Activated CD4-positive, CD25-positive, alpha-beta regulatory T cell treated with anti-CD3 and anti-CD28 coated beads, Interleukin-2, amount 50 U/mL, for 24 hours (primary cell): Measurements from ENCODE around the gene ZNF57.
"Not testable (repeated sequence)": the region's sequence is repeated elsewhere in the genome, so short reads cannot be mapped to it uniquely, and the experiment has no call there.

Experiments
- ATAC-seq, 2 donors: fragments of 150-1000 bp; cut with Tn5 transposase; one replicate each; pipeline ENCODE4 v1.10.0; 2021; ENCODE audit warnings: mild to moderate bottlenecking in 1 of 2, moderate library complexity in 1 of 2

ZNF57 gene

DNA sequence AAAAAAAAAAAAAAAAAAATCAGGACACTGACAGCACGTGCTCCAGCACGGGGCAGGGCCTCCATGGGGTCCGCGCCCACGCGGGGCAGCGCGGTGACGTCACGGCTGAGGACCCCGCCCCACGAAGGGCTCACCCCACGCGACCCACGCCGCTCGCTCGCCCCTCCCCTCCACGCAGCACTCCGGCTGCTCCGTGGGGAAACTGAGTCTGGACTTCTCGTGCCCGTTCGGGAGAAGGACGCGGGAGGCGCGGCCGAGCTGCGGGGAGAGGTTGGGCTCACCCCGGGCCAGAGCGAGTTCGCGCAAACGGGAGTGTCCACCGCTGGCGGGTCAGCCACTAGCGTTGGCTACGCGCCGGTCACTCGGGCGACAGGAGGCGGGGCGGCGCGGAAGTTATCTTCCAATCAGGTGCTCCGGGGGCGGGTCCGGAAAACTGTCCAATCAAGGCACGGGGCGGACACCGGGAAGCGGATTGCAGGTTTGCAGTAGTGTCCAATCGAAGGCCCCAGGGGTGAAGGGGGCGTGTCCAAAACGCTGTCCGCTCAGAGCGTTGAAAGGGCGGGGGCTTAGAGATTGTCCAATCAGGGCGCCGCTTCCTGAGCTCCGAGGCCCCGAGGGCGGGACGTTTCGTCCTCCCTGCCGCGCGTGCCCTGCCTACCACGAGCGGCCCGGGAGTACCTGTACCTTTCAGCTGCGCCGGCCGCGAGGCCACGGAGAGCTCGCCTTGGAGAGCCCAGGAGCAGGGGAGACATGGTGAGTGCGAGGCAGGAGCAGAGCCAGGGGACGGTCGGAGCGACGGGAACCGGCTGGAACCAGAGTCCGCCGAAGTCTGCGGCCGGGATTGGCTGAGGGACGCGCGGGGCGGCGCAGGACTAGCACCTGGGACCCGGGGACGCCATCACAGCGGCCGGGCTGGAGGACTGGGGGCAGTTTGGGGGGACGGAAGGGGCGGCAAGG lies at the start of gene ZNF57:
TSS of gene ZNF57 (plus strand) at position 633 of the 957 bp plus-strand sequence. CDS start at position 751, 118 bp downstream.
- peak; percentile 98 to 99 for ATAC-seq

DNA sequence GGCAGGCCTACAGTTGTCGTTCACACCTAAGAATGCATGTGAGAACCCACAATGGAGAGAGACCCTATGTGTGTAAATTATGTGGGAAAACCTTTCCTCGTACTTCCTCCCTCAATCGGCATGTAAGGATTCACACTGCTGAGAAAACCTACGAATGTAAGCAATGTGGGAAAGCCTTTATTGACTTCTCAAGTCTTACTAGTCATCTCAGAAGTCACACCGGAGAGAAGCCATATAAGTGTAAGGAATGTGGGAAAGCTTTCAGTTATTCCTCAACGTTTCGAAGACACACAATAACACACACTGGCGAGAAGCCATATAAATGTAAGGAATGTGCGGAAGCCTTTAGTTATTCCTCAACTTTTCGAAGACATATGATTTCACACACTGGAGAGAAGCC lies 48.1 kb upstream of the ZNF57 start:
- ATAC-seq: no peak

DNA sequence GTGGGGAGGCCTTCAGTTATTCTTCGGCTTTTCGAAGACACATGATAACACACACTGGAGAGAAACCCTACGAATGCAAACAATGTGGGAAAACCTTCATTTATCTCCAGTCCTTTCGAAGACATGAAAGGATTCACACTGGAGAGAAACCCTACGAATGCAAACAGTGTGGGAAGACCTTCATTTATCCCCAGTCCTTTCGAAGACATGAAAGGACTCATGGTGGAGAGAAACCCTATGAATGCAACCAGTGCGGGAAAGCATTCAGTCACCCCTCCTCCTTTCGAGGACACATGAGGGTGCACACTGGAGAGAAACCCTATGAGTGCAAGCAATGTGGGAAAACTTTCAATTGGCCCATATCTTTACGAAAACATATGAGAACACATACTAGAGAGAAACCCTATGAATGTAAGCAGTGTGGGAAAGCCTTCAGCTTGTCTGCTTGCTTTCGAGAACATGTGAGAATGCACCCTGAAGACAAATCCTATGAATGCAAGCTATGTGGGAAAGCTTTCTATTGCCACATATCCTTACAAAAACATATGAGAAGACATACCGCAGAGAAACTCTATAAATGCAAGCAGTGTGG lies 47.6 kb upstream of the ZNF57 start:
- ATAC-seq: no peak

DNA sequence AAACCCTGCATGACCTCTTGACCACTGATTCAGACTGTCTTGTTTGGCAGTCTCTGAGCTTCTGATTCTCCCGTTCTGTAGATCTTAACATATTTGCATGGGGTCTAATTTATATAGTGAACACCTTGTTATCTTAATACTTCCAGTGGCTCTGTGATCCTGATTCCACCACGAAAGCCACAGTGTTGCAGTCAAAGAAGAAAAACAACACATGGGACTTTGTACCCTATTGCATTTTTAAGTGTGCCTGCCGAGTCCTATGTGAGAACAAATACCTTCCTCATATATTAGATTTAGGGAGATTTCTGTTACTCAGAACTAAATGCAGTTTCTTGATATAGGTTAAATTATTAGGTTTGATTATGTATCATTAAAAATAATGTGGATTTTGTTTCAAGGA lies 45.9 kb upstream of the ZNF57 start:
- no peak for ATAC-seq

DNA sequence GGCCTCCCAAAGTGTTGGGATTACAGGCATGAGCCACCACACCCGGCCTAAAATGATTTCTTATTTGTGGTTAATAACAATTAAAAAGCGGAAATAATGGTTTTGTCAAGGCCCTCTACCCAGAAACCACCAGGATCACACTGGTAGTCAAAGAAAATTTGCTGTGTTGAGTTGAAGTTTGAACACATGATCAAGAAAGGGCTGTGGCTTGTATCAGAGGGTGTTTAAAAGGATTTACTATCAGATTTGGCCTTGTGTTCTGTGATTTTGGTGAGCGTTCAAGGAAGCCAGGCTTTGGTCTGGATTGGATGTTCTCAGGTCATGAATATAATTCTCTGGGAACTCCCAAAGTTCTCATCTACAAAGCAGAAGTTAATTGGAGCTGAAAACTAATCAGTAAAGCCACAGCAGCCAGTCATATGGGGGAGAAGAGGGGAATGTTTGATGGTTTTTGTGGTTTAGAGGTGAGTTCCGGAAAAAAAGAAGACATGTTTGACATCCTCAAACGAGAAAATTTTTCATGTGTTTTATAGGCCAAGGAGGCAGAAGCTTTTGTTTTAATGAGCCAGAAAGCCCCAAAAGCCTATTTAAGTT lies 44.2 kb upstream of the ZNF57 start:
- peak; percentile 43 to 44 for ATAC-seq

DNA sequence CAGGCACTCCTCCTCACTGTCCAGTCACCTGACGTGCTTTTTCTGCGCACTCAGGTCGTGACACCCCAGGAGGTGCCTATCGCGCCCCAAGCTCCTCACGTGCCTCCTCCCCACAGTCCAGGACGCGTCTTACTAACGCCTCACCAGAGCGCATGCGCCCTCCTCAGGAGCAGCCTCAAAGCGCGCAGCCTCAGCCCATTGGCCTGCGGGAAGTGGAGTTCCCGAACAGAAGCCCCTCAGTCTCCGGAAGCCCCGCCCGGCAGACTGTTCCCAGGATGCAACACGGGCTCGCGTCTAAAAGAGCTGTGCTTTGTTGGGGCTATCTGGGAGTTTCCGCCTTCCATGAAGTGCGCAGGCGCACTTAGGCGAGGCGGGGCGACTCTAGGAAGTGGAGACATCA lies 41.9 kb upstream of the ZNF57 start:
- no peak for ATAC-seq

DNA sequence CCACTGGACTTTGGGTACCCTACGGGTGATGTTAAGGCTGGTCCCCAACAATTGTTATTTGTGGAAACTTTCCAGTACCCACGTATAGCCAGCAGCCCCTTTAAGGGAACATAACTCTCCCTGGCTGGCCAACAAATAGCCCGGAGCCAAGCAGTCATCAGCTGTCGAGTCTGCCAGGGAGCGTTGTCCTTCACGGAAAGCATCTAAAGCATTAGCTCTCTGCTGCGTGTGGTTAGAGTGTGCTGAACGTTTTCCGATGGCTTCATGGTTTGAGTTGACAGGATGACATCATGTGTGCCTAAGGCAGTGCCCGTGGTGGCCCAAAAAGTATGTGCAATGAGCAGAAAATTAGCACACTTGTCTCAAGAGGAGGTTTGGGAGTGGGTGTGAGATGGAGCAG lies 36.9 kb upstream of the ZNF57 start:
- ATAC-seq: no peak

DNA sequence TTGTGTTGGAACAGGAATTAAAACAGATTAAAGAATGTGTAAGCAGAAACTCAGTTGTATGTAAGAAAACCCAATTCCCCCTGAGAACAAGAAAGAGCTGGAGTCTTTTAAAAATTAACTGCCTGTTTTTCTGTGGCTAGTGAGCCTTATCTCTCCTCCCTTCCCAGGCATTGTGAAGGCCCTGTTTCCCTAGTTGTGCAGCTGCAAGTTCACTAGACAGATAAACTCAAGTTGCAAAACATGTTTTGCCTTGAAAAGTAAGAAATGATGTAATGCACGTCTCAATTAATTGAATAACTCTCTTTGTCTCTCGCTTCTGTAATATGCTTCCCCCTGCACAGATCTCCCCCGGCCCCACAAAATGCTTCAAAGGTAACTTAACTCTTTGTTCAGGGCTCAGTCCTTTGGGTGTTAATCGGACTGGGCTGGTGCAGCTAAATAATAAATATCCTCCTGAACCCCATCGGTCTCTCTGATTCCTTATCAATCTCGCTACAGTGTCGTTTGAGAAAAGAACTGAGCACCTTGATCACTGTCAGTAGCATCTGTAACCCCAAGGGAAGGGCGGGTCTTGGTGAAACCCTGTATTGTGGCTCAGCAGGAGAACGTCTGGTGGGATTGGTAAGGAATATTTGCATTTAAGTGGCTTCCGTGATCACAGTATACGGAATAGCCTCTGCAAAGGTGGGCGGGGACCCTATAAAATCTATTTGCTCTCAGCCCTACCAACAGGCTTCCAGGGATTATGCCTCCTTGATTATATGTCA lies 35.2 kb upstream of the ZNF57 start:
- ATAC-seq: no peak

DNA sequence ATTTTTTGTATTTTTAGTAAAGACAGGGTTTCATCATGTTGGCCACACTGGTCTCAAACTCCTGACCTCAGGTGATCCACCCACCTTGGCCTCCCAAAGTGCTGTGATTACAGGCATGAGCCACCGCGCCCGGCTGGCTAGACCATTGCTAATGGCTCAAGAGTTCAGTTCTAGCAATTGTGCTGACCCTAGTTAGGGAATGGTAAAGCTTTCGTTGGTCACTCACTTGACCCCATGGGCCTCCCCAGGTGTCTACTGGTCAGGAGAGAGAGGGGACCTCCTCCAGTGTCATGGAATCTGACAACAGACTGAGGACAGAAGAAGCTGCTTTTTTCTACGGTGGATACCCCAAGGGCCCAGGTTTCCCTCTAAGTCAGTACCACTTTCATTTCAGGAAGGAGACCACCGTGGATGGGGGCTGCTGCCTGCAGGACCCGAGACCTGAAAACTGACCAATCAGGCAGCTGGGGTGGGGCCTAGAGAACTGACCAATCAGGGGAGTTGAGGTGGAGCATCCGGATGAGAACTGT lies 34.2 kb upstream of the ZNF57 start:
- no peak for ATAC-seq

DNA sequence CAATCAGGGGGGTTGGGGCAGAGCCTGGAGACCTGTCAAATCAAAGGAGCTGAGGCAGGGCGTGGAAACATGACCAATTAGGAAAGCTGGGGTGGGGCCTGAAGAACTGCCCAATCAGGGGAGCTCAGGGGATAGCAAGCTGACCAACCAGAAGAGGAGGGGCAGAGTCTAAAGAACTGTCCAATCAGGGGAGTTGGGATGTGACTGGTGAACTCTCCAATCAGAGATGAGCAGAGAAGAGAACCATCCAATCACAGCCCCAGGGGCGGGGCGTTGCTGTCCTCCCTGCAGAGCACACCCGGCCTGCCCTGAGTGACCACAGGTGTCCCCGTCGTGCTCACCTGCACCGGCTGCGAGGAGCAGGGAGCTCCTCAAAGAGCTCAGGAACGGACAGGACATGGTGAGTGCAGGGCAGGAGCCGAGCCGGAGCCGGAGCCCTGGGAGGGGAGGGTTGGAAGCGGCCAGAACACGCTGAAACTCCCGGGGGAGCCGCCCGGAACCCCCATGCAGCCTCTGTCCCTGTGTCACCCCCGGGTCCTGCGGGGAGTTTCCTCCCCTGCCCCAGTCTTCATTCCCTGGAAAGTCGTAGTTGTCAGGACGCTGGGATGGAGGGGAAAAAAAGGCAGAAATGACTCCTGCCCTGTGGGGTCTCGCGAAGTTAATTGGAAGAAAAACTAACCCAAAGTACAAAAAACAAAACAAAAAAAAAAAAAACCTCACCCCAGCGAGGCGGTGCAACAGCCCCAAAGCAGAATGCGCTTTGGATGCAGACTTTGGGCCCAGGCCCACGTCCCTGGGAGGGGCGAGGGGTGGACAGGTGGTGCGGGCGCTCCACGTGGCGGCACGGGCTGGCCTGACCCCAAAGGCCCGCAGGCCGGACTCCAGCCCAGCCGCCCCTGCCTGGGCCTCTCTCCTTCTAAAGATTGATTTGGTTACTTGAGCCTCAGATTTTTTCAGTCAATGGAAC lies 33.4 kb upstream of the ZNF57 start, which contains the start of gene ZNF556:
TSS of gene ZNF556 (plus strand) at position 311 of the 967 bp plus-strand sequence. CDS start at position 398, 87 bp downstream.
- no peak for ATAC-seq

DNA sequence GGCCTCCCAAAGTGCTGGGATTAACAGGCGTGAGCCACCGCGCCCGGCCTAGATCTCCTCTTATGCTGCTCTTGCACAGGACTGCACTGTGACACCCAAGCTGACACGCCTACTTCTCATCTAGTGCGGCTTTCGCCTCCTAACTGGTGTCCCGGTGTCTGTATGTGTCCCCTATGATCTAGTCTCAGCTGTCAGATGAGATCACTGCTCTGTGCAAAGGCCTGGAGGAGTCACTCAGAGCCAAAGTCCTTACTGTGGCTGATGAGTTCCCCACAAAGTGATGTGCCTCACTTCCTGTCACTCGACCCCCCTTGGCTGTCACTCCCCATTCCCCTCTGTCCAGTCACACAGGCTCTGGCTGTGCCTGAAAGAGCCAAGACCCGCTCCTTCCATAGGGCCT lies 31.1 kb upstream of the ZNF57 start:
- no peak for ATAC-seq

DNA sequence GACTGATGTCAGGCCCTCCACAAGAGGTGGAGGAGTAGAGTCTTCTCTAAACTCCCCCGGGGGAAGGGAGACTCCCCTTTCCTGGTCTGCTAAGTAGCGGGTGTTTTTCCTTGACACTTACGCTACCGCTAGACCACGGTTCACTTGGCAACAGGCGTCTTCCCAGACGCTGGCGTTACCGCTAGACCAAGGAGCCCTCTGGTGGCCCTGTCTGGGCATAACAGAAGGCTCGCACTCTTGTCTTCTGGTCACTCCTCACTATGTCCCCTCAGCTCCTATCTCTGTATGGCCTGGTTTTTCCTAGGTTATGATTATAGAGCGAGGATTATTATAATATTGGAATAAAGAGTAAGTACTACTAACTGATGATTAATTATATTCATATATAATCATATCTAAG lies 28.6 kb upstream of the ZNF57 start:
- not testable (repeated sequence) for ATAC-seq

DNA sequence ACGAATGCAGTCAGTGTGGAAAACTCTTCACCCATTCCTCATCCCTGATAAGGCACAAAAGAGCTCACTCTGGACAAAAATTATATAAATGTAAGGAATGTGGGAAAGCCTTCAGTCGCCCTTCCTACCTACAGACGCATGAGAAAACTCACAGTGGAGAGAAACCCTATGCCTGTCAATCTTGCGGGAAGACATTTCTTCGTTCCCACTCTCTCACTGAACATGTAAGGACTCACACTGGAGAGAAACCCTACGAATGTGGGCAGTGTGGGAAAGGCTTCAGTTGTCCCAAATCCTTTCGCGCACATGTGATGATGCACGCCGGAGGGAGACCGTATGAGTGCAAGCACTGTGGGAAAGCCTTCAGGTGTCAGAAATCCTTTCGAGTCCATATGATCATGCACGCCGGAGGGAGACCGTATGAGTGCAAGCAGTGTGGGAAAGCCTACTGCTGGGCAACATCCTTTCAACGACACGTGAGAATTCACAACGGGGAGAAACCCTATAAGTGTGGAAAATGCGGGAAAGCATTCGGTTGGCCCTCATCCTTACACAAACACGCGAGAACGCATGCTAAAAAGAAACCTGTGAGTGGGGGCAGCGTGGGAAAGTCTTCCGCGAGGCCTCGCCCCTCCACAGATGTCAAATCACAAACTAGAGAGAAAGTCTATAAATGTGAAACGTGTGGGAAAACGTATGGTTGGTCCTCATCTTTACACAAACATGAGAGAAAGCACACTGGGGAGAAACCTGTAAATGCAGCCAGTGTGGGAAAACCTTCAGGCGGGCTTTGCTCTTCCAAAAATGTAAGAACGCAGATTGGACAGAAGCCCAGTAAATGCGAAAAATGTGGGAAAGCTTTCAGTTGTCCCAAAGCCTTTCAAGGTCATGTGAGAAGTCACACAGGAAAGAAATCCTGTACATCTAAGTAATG lies 23.1 kb upstream of the ZNF57 start:
- no peak for ATAC-seq

DNA sequence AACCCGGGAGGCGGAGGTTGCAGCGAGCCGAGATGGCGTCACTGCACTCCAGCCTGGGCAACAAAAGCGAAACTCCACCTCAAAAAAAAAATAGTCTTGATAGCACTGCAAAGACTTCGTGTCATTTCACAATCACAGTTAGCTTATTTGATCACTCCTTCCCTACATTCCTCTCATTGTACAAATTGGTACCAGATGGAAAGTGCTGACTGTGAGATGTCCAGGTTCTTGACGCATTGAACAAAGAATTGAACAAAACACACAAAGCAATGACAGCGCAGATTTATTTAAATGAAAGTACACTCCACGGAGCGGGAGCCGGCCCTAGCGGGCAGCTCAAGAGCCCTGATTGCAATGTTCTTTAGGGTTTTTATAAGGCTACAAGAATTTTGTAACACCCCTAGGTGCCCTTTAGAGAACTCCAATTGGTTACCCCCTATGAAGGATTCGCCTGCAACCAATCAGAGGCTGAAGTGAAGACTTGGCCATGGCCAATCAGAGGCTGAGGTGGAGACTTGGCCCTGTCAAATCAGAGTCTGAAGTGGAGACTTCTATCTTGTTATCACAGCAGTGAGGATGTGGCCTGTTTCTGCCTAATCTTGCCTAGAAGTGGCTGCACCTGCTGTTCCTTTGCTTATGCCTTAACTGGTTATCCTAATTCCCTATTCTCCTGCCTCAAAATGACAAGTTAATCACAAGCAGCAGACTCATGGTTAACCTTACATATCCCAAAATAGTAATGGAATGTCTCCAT lies 16.9 kb upstream of the ZNF57 start:
- no peak for ATAC-seq

DNA sequence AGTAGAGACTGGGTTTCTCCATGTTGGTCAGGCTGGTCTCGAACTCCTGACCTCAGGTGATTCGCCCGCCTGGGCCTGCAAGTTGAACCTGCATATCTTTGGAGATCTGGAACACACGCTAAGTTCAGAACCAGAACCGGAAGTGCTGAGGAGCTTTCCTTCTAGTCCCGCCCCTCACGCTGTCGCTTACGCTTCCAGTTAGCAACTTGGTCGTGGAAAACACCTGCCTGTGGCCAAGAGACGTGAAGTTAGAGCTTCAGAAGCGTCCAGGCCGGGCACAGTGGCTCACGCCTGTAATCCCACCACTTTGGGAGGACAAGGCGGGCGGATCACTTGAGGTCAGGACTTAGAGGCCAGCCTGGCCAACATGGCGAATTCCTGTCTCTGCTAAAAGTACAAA lies 15.0 kb upstream of the ZNF57 start:
- ATAC-seq: no peak

DNA sequence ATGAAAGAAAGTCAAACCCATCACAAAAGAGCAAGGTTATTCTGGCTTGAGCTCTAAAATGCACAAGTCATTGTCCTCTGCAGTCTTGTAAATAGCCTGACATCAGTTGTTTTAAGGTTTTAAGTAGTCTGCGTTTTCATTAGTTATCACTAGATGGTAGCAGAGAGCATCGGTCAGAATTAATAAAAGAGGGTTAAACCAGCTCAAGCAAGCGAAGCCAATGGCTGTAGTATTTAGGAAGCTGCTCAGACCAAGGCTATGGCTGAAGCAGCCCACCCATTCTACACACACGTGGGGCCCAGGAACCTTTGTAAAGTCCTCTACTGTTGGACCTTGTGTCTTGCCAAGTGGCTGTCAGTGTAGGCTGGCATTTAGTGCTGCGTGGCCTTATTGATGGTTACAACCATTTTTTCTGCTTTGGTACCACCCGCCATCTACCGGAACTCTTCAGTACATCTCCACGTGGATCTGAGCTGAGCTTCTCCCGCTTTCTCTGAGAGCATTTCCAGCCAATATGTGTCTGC lies 13.3 kb upstream of the ZNF57 start:
- ATAC-seq: peak; percentile 21 to 48

DNA sequence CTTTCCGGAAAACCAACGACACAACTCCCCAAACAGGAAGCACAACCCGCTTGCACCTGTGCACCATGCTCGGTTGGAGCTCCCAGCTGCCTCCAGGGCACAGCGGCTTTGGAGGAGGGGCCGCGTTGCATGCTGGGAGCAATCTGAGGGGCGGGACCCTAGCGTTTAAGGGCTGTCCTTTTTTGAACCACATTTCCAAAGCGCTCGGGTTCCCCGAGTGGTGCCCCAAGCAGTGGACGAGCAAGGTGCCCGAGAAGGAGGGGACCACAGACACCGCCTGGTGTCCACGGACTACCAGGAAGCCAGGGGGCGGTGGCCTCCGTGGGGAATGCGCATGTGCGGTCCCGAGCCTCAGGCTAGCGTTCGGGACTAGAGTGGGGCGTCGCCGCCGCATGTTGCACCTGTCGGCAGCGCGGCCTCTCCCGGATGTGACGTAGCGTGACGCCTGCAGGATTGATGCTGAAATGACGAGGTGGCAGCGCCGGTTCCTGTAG lies 11.9 kb upstream of the ZNF57 start:
- peak; percentile 67 to 69 for ATAC-seq

DNA sequence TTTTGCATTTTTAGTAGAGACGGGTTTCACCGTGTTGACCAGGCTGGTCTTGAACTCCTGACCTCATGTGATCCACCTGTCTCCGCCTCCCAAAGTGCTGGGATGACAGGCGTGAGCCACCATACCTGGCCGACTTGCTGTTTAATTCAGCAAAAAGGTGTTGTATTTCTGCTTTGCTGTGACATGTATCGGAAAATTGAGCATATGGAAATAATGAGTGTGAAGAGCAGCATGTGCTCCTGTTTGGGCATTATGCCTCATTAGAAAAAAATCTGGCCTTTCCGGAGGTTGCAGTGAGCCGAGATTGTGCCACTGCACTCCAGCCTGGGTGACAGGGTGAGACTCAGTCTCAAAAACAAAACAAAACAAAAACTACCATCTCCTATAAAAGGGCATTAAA lies 10.2 kb upstream of the ZNF57 start:
- not testable (repeated sequence) for ATAC-seq

DNA sequence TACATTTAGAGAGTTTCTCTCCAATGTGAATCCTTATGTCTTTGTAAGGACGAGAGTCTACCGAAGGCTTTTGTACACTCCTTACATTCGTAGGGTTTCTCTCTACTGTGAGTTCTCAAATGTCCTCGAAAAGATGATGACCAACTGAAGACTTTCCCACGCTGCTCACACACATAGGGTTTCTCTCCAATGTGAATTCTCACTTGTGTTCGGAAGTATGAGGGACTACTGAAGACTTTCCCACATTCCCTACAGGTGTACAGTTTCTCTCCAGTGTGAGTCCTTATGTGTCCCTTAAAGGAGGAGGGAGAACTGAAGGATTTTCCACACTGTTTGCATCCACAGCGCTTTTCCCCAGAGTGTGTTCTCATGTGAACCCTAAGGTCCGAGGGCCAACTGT lies 4.0 kb upstream of the ZNF57 start:
- ATAC-seq: no peak
